ENCODE results near the gene STKLD1.
"Not testable (repeated sequence)": the region's sequence is repeated elsewhere in the genome, so short reads cannot be mapped to it uniquely, and the experiment has no call there.

Gene STKLD1

GRCh38 chr9:133375724-133376654, at the start of gene STKLD1, which contains the start of gene SURF4:
Gene STKLD1 (plus strand): TSS chr9:133376366. CDS start chr9:133376474, 108 bp downstream.
Gene SURF4 (minus strand): TSS chr9:133376060. CDS start chr9:133375969, 91 bp downstream.
- peak; percentile 97 for DNase-seq

GRCh38 chr9:133327021-133327420, 49.1 kb upstream of the STKLD1 start:
- not testable (repeated sequence) for DNase-seq

- no peak for DNase-seq
Observed at GRCh38 chr9:133327834-133328484, 48.2 kb upstream of the STKLD1 start.

GRCh38 chr9:133329306-133330156, 46.6 kb upstream of the STKLD1 start:
- DNase-seq: not testable (repeated sequence)

DNA sequence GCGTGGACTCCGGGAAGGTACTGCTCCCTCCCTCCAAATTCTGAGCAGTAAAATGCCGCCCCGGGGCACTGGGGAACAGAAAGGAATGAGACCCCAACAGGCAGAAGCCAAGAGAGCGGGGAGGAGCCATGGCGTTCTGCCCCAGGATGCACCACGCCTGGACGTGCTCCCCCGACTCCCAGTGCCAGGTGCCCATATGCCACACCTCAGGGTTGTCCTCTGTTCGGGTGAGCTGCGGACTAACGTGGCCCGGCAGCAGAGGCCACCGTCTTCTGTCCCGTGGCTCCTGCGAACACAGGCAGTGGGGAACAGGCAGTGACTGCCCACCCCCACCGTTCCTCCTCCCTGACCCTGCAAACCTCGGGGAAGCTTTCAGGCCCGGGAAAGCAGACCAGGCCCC, 44.9 kb upstream of the STKLD1 start:
- no peak for DNase-seq

DNA sequence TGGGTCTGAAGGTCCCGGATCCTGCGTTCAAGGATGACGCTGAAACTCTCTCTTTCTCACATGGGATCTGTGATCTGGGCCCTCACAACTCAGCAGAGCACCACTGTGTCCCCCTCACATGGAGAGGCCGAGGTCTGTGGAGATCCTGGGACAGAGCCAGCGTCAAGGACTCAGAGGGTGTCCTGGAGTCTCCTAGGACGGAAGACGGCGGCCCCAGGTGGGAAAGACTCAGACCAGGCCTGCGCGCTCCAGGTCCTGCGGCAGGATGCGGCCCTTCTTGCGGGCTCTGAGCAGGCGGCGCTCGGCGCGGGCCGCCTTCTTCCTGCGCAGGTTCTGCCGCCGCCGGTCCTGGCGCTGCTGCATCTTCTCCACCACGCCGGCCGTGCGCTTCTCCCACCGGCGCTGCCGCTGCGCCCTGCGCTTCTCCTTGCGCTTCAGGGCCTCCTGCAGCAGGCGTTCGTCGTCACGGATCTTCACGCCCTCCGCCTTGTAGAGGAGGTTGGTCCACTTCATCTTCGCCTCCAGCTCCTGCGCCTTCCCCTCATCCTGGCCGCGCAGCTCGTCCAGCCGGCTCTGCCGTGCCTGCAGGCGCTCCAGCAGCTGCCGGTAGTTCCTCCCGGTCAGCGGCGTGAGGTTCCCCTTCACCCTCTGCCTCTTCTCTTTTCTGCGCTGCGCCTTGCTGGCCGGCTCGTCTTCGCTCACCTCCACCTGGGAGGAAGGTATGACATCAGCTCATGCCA, 44.4 kb upstream of the STKLD1 start:
- no peak for DNase-seq

DNA sequence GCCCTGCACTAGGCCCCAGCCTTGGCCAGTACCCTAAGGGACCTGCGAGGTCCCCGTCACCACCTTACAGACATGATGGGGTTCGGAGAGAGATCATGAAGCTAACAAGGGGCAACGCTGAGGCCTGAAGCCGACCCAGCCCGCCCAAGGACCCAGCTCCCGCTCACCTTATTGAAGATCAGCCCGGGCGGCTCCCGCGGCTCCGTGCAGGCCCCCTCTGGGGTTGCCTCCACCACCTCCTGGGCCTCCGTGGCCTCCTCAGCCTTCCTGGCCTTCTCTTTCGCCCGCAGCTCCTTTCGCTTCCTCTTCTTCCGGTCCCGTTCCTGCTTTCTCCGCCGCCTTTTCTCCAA, 43.8 kb upstream of the STKLD1 start:
- DNase-seq: no peak

DNA sequence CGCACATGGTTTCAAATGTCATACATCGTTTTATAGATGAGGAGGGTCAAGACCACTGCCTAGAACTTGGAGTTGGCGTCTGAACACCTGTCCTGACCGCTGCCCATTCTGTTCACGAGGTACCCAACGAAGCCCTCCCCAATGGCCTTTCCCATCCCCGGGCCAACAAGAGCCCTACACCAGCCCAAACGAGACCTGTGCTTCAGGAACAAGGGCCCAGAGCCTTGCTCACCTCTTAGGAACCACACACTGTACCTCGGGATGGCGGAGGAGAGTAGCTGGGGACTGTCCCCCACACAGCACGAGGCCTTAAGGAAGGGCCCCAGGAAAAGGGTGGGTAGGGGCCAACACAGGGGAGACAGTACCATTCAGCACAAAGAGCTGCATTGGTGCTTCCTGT, 43.2 kb upstream of the STKLD1 start:
- DNase-seq: no peak

GRCh38 chr9:133333566-133333965, 42.6 kb upstream of the STKLD1 start:
- no peak for DNase-seq

GRCh38 chr9:133334161-133334560, 42.0 kb upstream of the STKLD1 start:
- no peak for DNase-seq

- DNase-seq: not testable (repeated sequence)
Observed at GRCh38 chr9:133334888-133335287, 41.3 kb upstream of the STKLD1 start.

GRCh38 chr9:133335924-133336811, 40.0 kb upstream of the STKLD1 start, which contains the start of gene SURF6:
Gene SURF6 (minus strand): TSS chr9:133336188. CDS start chr9:133336132, 56 bp downstream.
- DNase-seq: peak; percentile 93

DNA sequence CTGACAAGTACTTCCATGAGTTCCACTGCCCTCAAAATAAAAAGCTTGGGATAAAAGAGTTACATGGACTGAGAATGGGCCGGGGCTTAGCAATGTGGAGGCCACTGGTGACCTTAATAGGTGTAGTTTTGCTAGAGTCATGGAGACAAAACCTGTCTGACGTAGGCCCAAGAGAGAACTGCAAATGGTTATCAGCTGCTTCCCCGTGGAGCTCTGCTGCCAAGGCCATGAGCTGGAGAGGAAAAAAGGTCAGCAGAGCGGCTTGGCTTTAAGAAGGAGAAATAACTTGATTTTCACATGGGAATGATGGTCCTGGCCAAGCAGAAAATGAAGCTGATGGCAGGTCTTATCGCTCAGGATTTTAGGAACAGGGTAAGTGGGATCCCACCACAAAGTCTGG, 36.5 kb upstream of the STKLD1 start:
- no peak for DNase-seq

DNA sequence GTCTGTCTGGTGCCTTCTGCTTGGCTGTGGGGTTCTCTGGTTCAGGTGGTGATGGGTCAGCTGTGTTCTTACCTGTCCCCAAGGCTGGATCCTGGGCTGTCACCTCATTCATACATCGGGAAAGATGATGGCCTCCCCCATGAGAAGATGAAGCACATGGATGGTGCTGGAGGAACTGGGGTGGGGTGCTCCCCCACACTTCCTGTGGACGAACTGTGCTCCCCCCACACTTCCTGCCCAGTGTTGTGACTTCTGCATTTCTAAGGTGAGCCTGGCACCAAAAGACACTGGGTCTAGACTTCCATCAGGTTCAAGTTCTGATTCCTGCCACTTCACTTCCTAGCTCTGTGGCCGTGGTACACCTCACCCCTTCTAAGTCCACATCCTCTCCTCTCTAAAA, 35.9 kb upstream of the STKLD1 start:
- no peak for DNase-seq

DNA sequence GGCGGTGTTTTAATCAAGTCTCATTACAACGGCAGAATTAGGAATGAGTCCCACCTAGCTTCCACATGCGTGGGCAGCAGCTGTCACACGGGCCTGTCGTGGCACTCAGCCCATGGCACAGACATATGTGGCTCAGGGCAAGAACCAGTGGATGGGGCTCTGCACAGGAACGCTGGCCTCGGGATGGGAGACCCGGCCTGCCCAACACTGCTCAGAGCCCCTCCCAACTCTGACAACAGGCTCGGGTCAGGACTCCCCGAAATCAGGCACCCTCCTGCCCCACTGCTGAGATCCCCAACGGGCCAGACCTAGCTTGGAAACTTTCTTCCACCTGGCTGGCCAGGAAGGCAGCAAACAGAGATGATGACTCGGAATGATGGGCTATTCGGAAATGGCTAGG, 35.2 kb upstream of the STKLD1 start:
- DNase-seq: no peak

- no peak for DNase-seq
Observed at GRCh38 chr9:133341369-133342068, 34.6 kb upstream of the STKLD1 start.

- peak; percentile 72 for DNase-seq
Observed at GRCh38 chr9:133342069-133342406, 34.1 kb upstream of the STKLD1 start.

DNA sequence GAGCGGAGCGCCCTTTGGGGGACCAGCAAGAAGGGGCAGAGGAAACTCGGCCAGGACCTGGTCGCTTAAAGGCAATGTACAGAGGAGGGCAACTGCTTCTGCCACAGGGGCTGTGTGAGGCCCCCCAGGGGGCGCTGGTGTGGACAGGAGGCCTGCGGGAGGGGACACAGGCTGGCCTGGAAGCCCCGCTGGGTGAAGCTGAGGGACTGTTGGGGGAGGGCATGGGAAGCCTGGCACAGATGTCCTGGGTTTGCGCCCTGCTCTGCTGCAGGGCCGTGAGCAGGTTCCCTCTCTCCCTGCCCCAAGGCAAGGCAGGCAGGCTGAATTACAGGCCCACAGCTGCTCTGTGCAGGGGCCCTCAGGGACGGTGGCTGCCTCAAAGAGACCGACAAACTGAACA, 33.6 kb upstream of the STKLD1 start:
- DNase-seq: no peak

DNA sequence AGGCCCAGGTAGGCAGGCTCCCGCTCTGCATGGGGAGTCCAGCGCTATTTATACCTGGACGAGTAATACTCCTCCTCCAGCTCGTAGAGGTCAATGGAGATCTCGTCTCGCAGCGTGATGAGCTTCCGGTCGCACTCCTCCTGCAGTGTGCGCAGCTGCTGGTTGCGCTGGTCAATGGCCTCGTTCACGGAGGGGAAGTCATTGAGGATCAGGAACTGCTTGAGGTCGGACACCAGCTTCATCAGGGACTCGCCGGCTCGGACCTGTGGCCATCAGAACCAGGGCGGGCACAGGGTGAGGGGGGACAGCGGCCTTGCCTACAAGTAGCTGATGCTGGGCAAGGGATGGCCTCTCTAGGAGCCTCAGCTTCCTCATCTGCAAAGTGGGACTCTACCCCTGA, 32.1 kb upstream of the STKLD1 start:
- DNase-seq: no peak

- no peak for DNase-seq
Observed at GRCh38 chr9:133344979-133345378, 31.2 kb upstream of the STKLD1 start.

DNA sequence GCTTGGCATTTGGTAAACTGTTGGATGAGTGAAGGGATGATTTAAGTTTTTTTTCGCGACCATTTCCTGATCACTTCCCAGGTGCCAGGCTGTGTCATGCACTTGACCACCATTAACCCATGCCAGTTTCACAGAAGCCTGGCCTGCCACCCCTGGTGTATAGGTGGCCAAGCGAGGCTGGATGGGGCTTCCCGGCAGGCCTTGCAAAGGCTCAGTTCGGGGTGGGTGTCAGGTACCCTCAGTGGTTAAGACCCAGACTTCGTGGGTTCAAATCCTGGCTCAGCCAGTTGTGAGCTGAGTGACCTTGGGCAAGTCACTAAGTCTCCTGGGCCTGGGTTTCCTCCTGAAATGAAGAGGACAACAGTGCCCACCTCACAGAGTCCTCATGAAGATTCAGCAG, 30.6 kb upstream of the STKLD1 start:
- DNase-seq: no peak
